GM20000 (cell line): ENCODE measurements around the gene ZNF362.

ENCODE experiments used
- DNase-seq: peaks from one replicate; pipeline ENCODE4 v3.0.0; 2012; ENCODE audit warnings: low spot score
- CTCF ChIP-seq: IDR thresholded peaks from 2 replicates; pipeline ENCODE4 v1.5.1; 2012; ENCODE audit warnings: mild to moderate bottlenecking, control low read depth; ENCODE audit errors: extremely low read depth, missing control alignments

ZNF362 gene

GRCh38 chr1:33256221-33256470 is 146 bp upstream of the ZNF362 start:
- TF ChIP-seq CTCF = no peak
- DNase-seq = no peak

- no peak for DNase-seq
- no peak for TF ChIP-seq CTCF
Measured at GRCh38 chr1:33257207-33257771, 997 bp downstream of the ZNF362 start.

GRCh38 chr1:33257772-33258712 is 1.8 kb downstream of the ZNF362 start:
- DNase-seq = no peak
- TF ChIP-seq CTCF = no peak

- TF ChIP-seq CTCF = no peak
- DNase-seq = no peak
Measured at GRCh38 chr1:33258788-33259274, 2.5 kb downstream of the ZNF362 start.

- no peak for DNase-seq
- TF ChIP-seq CTCF = no peak
Measured at GRCh38 chr1:33259879-33260278, 3.6 kb downstream of the ZNF362 start.

- TF ChIP-seq CTCF = no peak
- DNase-seq = no peak
Measured at GRCh38 chr1:33260439-33260838, 4.1 kb downstream of the ZNF362 start.

GRCh38 chr1:33261344-33261743 is 5.1 kb downstream of the ZNF362 start:
- TF ChIP-seq CTCF = no peak
- DNase-seq = no peak
